Neuronal stem cell (in vitro differentiated cells): ENCODE results near the gene NCR3LG1.

Source experiments
- DNase-seq: peaks from one replicate; pipeline ENCODE4 v3.0.0-alpha.2; 2013; ENCODE audit warnings: low spot score
- H2AFZ ChIP-seq: one replicate; pipeline ENCODE4 v1.6.1; 2013; ENCODE audit warnings: mild to moderate bottlenecking, low read length, inconsistent platforms
- H2AK5ac ChIP-seq: 2 replicates; pipeline ENCODE4 v1.6.1; 2013; ENCODE audit warnings: low read depth, mild to moderate bottlenecking, inconsistent platforms, low read length, moderate library complexity, mixed read lengths
- H2BK120ac ChIP-seq: 2 replicates; pipeline ENCODE4 v1.6.1; 2013; ENCODE audit warnings: low read depth, mild to moderate bottlenecking, inconsistent platforms, low read length, moderate library complexity, mixed read lengths
- H2BK12ac ChIP-seq: one replicate; pipeline ENCODE4 v1.6.1; 2013; ENCODE audit warnings: low read length, inconsistent platforms
- H2BK15ac ChIP-seq: 2 replicates; pipeline ENCODE4 v1.6.1; 2013; ENCODE audit warnings: mild to moderate bottlenecking, low read length, inconsistent platforms, mixed read lengths
- H2BK5ac ChIP-seq: one replicate; pipeline ENCODE4 v1.6.1; 2013; ENCODE audit warnings: inconsistent platforms, mild to moderate bottlenecking, low read length, moderate library complexity
- H3K14ac ChIP-seq: one replicate; pipeline ENCODE4 v1.6.1; 2013; ENCODE audit warnings: low read length, inconsistent platforms
- H3K18ac ChIP-seq: 2 replicates; pipeline ENCODE4 v1.6.1; 2013; ENCODE audit warnings: low read length, inconsistent platforms
- H3K23ac ChIP-seq: 2 replicates; pipeline ENCODE4 v1.6.1; 2013; ENCODE audit warnings: low read depth, mild to moderate bottlenecking, mixed read lengths, low read length, inconsistent platforms; ENCODE audit not compliant: poor library complexity
- H3K27ac ChIP-seq: replicated peaks from 3 replicates; pipeline ENCODE4 v1.5.1; 2013; ENCODE audit warnings: low read length, inconsistent platforms
- H3K27me3 ChIP-seq, 3 experiments: 2 replicates each; pipeline ENCODE4 v1.6.1; 2013; ENCODE audit warnings: low read length in 3 of 3, mild to moderate bottlenecking in 2 of 3, inconsistent platforms in 1 of 3, low read depth in 1 of 3, mixed read lengths in 1 of 3, moderate library complexity in 1 of 3; ENCODE audit not compliant: control insufficient read depth in 3 of 3, insufficient read depth in 3 of 3
- H3K36me3 ChIP-seq, 2 donors: replicated peaks in 1 of 2; 2 replicates each; pipeline ENCODE4 v1.6.1; 2013; ENCODE audit warnings: low read length in 2 of 2; ENCODE audit not compliant: control insufficient read depth in 2 of 2, insufficient read depth in 2 of 2
- H3K4ac ChIP-seq: 2 replicates; pipeline ENCODE4 v1.6.1; 2013; ENCODE audit warnings: inconsistent platforms, mild to moderate bottlenecking, low read length, moderate library complexity
- H3K4me1 ChIP-seq, 2 donors: 1 replicate in 1 of 2; 2 replicates in 1 of 2; pipeline ENCODE4 v1.6.1; 2013; ENCODE audit warnings: low read length in 2 of 2, low read depth in 1 of 2; ENCODE audit not compliant: control insufficient read depth in 2 of 2, insufficient read depth in 1 of 2
- H3K4me2 ChIP-seq: one replicate; pipeline ENCODE4 v1.6.1; 2013; ENCODE audit warnings: mild to moderate bottlenecking, low read length, inconsistent platforms; ENCODE audit not compliant: insufficient read depth, poor library complexity, severe bottlenecking
- H3K4me3 ChIP-seq, 2 donors: 2 replicates each; pipeline ENCODE4 v1.5.1; 2013; ENCODE audit warnings: low read length in 2 of 2, mild to moderate bottlenecking in 2 of 2, inconsistent platforms in 1 of 2, moderate library complexity in 1 of 2
- H3K79me1 ChIP-seq: one replicate; pipeline ENCODE4 v1.6.1; 2013; ENCODE audit warnings: low read depth, mild to moderate bottlenecking, inconsistent platforms, low read length, moderate library complexity
- H3K9ac ChIP-seq: one replicate; pipeline ENCODE4 v1.6.1; 2013; ENCODE audit warnings: mild to moderate bottlenecking, low read depth, low read length, inconsistent platforms; ENCODE audit not compliant: poor library complexity
- H3K9me3 ChIP-seq, 2 donors: replicated peaks in 1 of 2; 2 replicates each; pipeline versions ENCODE3 to v1.6.1; 2013; ENCODE audit warnings: low read length in 2 of 2, mild to moderate bottlenecking in 2 of 2, inconsistent platforms in 1 of 2, low read depth in 1 of 2, mixed read lengths in 1 of 2, moderate library complexity in 1 of 2; ENCODE audit not compliant: control insufficient read depth in 2 of 2, insufficient read depth in 1 of 2
- H4K8ac ChIP-seq: one replicate; pipeline ENCODE4 v1.6.1; 2013; ENCODE audit warnings: low read depth, mild to moderate bottlenecking, inconsistent platforms, low read length, moderate library complexity
- H4K91ac ChIP-seq: one replicate; pipeline ENCODE4 v1.6.1; 2013; ENCODE audit warnings: low read length, low read depth, mild to moderate bottlenecking, inconsistent platforms; ENCODE audit not compliant: poor library complexity
- WGBS, 2 donors: extraction: QIAGEN DNeasy Blood & Tissue Kit; methylation state at CpG; one replicate each; pipeline ENCODE4 v1.1.7; 2013; ENCODE audit warnings: missing lambda C conversion rate in 2 of 2, mixed read lengths in 1 of 2; ENCODE audit not compliant: insufficient read length in 2 of 2, insufficient replicate concordance in 1 of 2; ENCODE audit errors: extremely low coverage in 2 of 2; 5-methylcytosine and 5-hydroxymethylcytosine counted together

Gene NCR3LG1

GRCh38 chr11:17413414-17414316, 62.1 kb downstream of the NCR3LG1 start:
- Histone ChIP-seq H3K4me3 (no peak overlapping the region), H3K4me2 (no peak overlapping the region), H2AK5ac (peak overlapping the region; percentile 34), H3K4me1 (peaks cover 3 to 15% of the 10 kb centered on the region in 2 donors), H2BK120ac (no peak overlapping the region), H3K79me1 (no peaks in the 10 kb centered on the region), H3K9me3 (no peaks in the 10 kb centered on the region), H3K14ac (no peak overlapping the region), H3K36me3 (no peaks in the 10 kb centered on the region), H3K27me3 (peaks cover 0 to 17% (median 0%) of the 10 kb centered on the region in 3 experiments), H2BK5ac (no peak overlapping the region), H3K18ac (peak overlapping the region; percentile 55), H3K27ac (no peak overlapping the region), H3K23ac (no peak overlapping the region), H2AFZ (no peak overlapping the region), H3K4ac (no peak overlapping the region), H2BK15ac (peak overlapping the region; percentile 26), H4K91ac (no peak overlapping the region), H4K8ac (no peak overlapping the region), H3K9ac (no peak overlapping the region), H2BK12ac (no peak overlapping the region)
- no CpG with 5 or more reads among the region's 15 CpGs for WGBS, 2 donors
- DNase-seq: no peak

DNA sequence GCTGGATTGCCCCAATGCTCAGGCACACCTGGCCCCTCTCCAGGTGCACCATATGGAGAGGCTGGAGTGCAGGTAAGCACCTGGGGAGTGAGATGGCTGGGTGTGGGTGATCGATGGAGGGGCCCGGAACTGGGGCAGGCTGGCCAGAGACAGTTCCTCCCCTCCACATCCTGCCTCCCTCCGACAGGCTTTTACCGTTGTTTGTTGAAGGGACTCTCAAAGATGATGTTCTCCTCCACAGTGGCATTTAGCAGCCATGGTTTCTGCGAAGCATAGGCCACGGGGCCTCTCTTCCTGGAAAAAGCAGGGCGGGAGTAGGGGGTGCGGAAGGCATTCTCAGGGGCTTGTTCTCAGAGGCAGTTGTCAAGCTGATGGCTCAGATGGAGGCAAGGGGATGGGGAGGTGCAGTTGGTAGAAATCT, 62.7 kb downstream of the NCR3LG1 start:
- peak overlapping the region; percentile 21 for H2AK5ac ChIP-seq
- H3K9ac ChIP-seq: no peak overlapping the region
- H2AFZ ChIP-seq: no peak overlapping the region
- H3K23ac ChIP-seq: no peak overlapping the region
- H3K36me3 ChIP-seq: no peaks in the 10 kb centered on the region
- H3K4me1 ChIP-seq: peaks cover 3 to 15% of the 10 kb centered on the region in 2 donors
- peak overlapping the region; percentile 26 for H2BK15ac ChIP-seq
- H2BK120ac ChIP-seq: no peak overlapping the region
- H2BK12ac ChIP-seq: no peak overlapping the region
- H4K91ac ChIP-seq: no peak overlapping the region
- no peak overlapping the region for H3K4me2 ChIP-seq
- H2BK5ac ChIP-seq: no peak overlapping the region
- H3K79me1 ChIP-seq: no peaks in the 10 kb centered on the region
- DNase-seq: no peak
- H4K8ac ChIP-seq: no peak overlapping the region
- H3K18ac ChIP-seq: peak overlapping the region; percentile 21
- H3K9me3 ChIP-seq: no peaks in the 10 kb centered on the region
- H3K27ac ChIP-seq: no peak overlapping the region
- H3K4ac ChIP-seq: no peak overlapping the region
- no peak overlapping the region for H3K4me3 ChIP-seq
- WGBS, 2 donors: no CpG with 5 or more reads among the region's 8 CpGs
- no peak overlapping the region for H3K14ac ChIP-seq
- H3K27me3 ChIP-seq: peaks cover 0 to 24% (median 0%) of the 10 kb centered on the region in 3 experiments

DNA sequence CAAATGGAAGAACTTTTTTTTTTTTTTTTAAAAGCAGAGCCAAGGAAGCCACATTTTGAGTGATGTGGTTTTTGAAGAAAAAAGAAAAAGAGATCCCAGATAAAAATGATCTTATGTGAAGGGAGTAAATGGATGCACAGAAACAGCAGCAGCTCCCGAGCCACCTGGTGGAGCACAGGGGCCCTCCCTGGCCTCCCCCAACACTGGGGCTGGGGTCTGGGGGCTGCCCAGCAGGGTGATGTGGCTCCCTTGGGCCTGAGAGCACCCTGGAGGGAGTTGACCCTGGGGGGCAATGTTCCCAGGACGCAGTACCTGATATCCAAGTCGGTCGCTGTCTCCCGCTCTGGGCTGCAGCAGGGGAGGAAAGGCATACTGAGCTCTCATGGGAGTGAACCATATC, 63.4 kb downstream of the NCR3LG1 start:
- Histone ChIP-seq H4K8ac (no peak overlapping the region), H3K27me3 (peaks cover 0 to 29% (median 0%) of the 10 kb centered on the region in 3 experiments), H2BK12ac (no peak overlapping the region), H3K9ac (no peak overlapping the region), H2BK15ac (no peak overlapping the region), H3K27ac (no peak overlapping the region), H3K4ac (no peak overlapping the region), H3K9me3 (no peaks in the 10 kb centered on the region), H3K4me1 (peaks cover 3 to 15% of the 10 kb centered on the region in 2 donors), H3K4me2 (no peak overlapping the region), H3K79me1 (no peaks in the 10 kb centered on the region), H3K4me3 (no peak overlapping the region), H3K18ac (peak overlapping the region; percentile 32), H2BK5ac (no peak overlapping the region), H3K36me3 (no peaks in the 10 kb centered on the region), H2AK5ac (peak overlapping the region; percentile 42), H3K23ac (peak overlapping the region; percentile 19), H2BK120ac (no peak overlapping the region), H3K14ac (no peak overlapping the region), H4K91ac (no peak overlapping the region), H2AFZ (no peak overlapping the region)
- no peak for DNase-seq
- WGBS, 2 donors: no CpG with 5 or more reads among the region's 5 CpGs

GRCh38 chr11:17415523-17416104, 64.0 kb downstream of the NCR3LG1 start:
- H2AK5ac ChIP-seq: peak overlapping the region; percentile 45
- peak overlapping the region; percentile 13 for H2BK120ac ChIP-seq
- no CpG with 5 or more reads among the region's 6 CpGs for WGBS, 2 donors
- no peak overlapping the region for H2BK5ac ChIP-seq
- H3K27me3 ChIP-seq: peaks cover 0 to 34% (median 0%) of the 10 kb centered on the region in 3 experiments
- H4K91ac ChIP-seq: peak overlapping the region; percentile 27
- no peak overlapping the region for H3K14ac ChIP-seq
- peak overlapping the region; percentile 21 for H3K18ac ChIP-seq
- no peak overlapping the region for H3K4me3 ChIP-seq
- no peak overlapping the region for H3K4me2 ChIP-seq
- no peak overlapping the region for H2AFZ ChIP-seq
- no peak overlapping the region for H3K23ac ChIP-seq
- DNase-seq: no peak
- H3K79me1 ChIP-seq: no peaks in the 10 kb centered on the region
- H3K4ac ChIP-seq: no peak overlapping the region
- peaks cover 3 to 15% of the 10 kb centered on the region in 2 donors for H3K4me1 ChIP-seq
- H2BK15ac ChIP-seq: no peak overlapping the region
- no peak overlapping the region for H4K8ac ChIP-seq
- no peaks in the 10 kb centered on the region for H3K9me3 ChIP-seq
- H3K9ac ChIP-seq: no peak overlapping the region
- no peaks in the 10 kb centered on the region for H3K36me3 ChIP-seq
- no peak overlapping the region for H3K27ac ChIP-seq
- H2BK12ac ChIP-seq: peak overlapping the region; percentile 76
